ENCODE measurements around the gene CELF4.
A peak's percentile ranks its signal among the peaks of the same experiment; 100 is the strongest.

Gene CELF4

GRCh38 chr18:37476611-37477295, 88.8 kb downstream of the CELF4 start:
- no peak for DNase-seq (ENCODE audit: low read depth, low spot score)
- H3K4me3 ChIP-seq (ENCODE audit: low read depth, low read length): no peak overlapping the region
- in situ Hi-C loops (cut with HindIII; ENCODE audit: low sequenced_read_pairs): no loop called here
- no peak for TF ChIP-seq CTCF (IDR thresholded peaks at IDR 0.05; ENCODE audit: low read depth, low read length)

- DNase-seq (ENCODE audit: low read depth, low spot score): no peak
- no peak overlapping the region for H3K4me3 ChIP-seq (ENCODE audit: low read depth, low read length)
- in situ Hi-C loops (cut with HindIII; ENCODE audit: low sequenced_read_pairs): no loop called here
- peak; percentile 34 for TF ChIP-seq CTCF (IDR thresholded peaks at IDR 0.05; ENCODE audit: low read depth, low read length)
These were observed 89.4 kb downstream of the CELF4 start for GRCh38 chr18:37476182-37476581.

GRCh38 chr18:37473195-37473840, 92.3 kb downstream of the CELF4 start:
- no peak overlapping the region for H3K4me3 ChIP-seq (ENCODE audit: low read depth, low read length)
- in situ Hi-C loops (cut with HindIII; ENCODE audit: low sequenced_read_pairs): no loop called here
- no peak for DNase-seq (ENCODE audit: low read depth, low spot score)
- no peak for TF ChIP-seq CTCF (IDR thresholded peaks at IDR 0.05; ENCODE audit: low read depth, low read length)

GRCh38 chr18:37471637-37472036, 94.0 kb downstream of the CELF4 start:
- DNase-seq (ENCODE audit: low read depth, low spot score): no peak
- no peak overlapping the region for H3K4me3 ChIP-seq (ENCODE audit: low read depth, low read length)
- no peak for TF ChIP-seq CTCF (IDR thresholded peaks at IDR 0.05; ENCODE audit: low read depth, low read length)
- in situ Hi-C loops (cut with HindIII; ENCODE audit: low sequenced_read_pairs): no loop called here

GRCh38 chr18:37470986-37471385, 94.6 kb downstream of the CELF4 start:
- no peak for TF ChIP-seq CTCF (IDR thresholded peaks at IDR 0.05; ENCODE audit: low read depth, low read length)
- in situ Hi-C loops (cut with HindIII; ENCODE audit: low sequenced_read_pairs): no loop called here
- no peak for DNase-seq (ENCODE audit: low read depth, low spot score)
- no peak overlapping the region for H3K4me3 ChIP-seq (ENCODE audit: low read depth, low read length)

- no peak for DNase-seq (ENCODE audit: low read depth, low spot score)
- no peak for TF ChIP-seq CTCF (IDR thresholded peaks at IDR 0.05; ENCODE audit: low read depth, low read length)
- no peak overlapping the region for H3K4me3 ChIP-seq (ENCODE audit: low read depth, low read length)
- in situ Hi-C loops (cut with HindIII; ENCODE audit: low sequenced_read_pairs): no loop called here
These were observed 98.5 kb downstream of the CELF4 start for GRCh38 chr18:37467002-37467662.
